HG03060 (cell line): ENCODE data around the gene PTPN2.
"Not testable (repeated sequence)": the region's sequence is repeated elsewhere in the genome, so short reads cannot be mapped to it uniquely, and the experiment has no call there.

Experiments
- ATAC-seq: cut with Tn5 transposase; IDR thresholded peaks from one replicate; pipeline ENCODE4 v1.9.1; 2021; ENCODE audit warnings: low read depth, moderate number of reproducible peaks; ENCODE audit not compliant: unreplicated experiment

Gene PTPN2

DNA sequence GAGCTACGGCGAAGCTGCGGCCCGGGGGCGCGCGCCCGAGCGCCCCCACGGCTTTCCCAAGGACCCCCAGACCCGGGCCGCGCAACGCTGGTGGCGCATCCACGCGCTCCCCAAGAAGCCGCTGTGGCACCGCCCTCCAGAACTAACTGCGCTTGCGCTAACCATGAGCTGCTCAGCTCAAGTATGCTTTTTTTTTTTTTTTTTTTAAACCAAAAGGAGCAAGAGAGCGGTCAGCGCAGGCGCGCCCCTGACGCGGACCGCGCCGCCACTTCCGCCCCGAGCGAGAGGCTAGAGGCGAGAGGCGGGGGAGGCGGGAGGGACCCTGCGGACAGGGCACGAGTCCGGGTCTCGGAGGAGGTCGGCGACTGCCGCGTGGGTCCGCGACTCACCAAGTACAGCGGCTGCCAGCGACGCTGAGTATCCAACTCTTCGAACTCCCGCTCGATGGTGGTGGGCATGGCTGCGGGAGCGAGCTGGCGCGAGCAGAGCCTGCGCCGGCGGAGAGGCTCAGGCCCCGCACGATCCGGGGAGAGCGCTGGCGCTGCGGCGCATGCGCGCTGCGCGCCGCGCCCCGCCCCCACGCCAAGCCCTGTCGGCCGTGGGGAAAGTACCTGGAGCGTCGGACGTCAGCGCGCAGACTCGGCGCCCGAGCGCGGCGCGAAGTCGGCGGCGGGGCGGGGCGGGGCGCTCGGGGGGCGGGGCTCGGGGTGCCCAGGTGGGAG is at the start of gene PTPN2:
Gene PTPN2, minus strand, starts transcription at position 554 of the 722 bp plus-strand sequence. Its CDS starts 96 bp downstream, at position 458.
- ATAC-seq = peak; percentile 47

DNA sequence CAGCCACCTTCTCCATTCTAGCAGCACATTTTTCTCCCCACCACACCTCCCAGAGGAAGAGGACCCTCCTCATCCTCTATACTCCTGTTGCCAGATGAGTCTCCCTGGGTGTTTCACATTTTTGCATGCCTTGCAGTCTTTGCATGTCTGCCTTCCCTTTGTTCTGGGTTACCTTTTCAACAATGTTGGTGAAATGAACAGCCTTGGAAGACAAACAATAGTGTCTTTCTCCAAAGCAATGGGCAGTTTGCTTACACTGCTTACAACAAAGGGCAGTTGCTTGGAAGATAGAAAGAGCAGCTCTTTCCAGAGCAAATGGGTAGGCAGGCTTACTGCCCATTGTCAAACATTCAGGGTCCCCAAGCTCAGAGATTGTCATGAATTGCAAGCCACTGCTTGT is 49.3 kb upstream of the PTPN2 start:
- ATAC-seq = no peak

DNA sequence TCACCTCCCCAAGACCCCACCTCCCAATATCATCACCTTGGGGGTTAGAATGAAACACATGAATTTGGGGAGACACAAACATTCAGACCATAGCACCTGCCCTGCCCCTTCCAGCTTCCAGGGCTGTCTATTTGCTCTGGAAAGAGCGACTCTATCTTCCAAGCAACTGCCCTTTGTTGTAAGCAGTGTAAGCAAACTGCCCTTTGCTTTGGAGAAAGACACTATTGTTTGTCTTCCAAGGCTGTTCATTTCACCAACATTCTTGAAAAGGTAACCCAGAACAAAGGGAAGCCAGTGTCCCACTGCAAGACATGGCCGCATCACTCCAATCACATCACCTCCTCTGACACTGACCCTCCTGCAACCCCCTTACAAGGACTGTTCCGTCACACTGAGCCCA is 46.9 kb upstream of the PTPN2 start:
- ATAC-seq = no peak

DNA sequence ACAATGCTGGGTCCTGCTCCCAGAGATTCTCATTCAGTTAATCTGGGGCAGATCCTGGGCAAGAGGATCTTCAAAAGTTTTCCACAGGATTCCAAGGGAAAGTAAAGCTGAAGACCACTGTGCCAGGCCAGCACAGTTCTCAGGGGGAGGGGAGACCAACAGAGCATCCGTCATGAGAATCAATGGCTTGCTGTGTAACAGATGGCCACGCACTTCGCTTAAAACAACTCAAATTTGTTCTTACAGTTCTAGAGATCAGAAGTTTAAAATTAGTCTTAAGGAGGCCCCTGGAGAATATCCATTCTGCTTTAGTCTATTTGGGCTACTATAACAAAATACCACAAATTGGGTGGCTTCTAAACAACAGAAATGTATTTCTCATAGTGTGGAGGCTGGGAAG is 46.3 kb upstream of the PTPN2 start:
- no peak for ATAC-seq

DNA sequence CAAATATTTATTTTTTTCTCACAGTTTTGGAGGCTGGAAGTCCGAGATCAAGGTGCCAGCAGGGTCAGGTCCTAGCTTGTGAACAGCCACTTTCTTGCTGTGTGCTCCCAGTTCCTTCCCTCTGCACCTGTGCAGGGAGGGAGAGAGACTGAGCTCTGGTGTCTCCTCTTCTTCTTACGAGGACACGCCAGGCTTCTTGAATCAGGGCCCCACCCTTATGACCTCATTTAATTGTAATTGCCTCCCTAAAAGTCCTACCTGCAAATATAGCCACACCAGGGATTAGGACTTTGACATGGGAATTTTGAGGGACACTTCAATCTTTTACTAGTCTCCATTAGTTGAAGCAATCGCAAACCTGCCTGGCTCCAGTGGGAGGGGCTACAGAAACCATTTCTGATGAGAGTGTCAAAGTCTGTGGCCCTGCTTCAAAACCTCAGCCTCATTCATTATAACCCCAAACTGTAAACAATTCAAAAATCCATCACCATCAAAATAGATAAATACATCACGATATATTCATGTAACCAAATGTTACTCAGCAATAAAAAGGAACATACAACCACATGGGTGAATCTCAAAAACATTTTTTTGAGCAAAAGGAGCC is 45.5 kb upstream of the PTPN2 start:
- ATAC-seq = no peak

DNA sequence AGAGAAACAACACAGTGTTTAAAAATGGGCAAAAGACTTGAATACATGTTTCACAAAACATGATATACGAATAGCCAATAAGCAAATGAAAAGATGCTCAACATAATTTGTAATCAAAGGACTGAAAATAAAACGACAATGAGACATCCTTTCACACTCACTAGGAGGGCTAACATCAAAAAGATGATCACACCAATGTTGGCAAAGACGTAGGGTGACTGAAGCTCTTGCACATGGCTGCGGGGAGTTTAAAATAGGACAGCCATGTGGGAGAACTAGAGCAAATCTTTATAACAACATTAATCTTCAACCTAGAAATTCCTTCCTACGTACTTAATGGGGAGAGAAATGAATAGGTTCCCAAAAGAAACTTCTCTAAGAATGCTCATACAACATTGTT is 44.6 kb upstream of the PTPN2 start:
- ATAC-seq = no peak

DNA sequence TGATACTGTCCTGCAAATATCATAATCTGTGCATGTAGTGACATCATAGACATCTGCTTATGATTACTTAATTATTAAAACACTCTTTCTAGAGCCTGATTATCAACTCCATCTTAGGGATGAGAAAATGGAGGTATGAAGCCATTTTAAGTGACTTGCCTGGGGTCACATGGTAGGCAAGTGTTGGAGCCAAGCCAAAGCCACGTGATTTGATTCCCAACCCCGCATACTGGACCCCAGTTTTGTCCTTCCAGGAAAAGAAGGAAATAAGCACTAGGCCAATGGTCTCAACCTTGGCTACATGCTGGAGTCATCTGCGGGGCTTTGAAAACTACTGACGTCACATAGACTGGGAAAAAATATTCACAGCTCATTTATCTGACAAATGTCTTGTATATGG is 44.2 kb upstream of the PTPN2 start:
- no peak for ATAC-seq

DNA sequence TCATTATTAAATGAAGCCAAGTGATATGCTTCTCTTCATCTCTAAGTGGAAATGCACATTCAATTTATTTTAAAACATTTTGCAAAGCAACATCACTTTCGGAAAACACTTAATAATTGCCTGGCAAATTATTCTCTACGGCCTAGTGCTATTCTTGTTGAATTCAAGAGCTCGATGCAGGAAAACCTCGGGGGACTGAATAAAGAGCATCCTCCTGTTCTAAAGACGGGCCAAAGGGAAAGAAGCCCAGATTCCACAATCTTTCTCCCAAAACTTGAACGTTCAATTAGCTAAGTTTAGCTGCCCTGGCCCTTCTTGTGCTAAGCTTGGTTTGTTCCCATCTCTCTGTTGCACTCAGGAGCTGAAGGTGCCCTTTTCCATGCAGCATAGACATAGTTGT is 40.6 kb upstream of the PTPN2 start:
- no peak for ATAC-seq

DNA sequence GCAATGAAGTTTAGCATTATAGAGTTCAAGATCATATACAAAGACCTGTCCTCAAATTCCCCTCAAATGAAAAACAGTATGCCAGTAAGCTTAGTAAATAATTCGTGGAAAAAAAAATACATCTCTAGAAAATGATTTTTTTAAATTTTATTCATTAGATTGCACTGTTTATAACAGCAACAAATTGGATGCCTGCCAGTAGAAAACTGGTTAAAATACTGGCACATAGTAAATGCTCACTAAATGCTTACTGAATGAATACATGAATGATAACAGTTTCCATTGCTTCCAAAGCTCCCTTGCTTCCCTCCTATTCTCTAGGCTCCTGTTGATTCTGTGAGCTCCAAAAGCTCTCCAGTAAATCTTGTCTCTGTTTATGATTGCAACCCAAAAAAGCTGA is 38.2 kb upstream of the PTPN2 start:
- no peak for ATAC-seq

DNA sequence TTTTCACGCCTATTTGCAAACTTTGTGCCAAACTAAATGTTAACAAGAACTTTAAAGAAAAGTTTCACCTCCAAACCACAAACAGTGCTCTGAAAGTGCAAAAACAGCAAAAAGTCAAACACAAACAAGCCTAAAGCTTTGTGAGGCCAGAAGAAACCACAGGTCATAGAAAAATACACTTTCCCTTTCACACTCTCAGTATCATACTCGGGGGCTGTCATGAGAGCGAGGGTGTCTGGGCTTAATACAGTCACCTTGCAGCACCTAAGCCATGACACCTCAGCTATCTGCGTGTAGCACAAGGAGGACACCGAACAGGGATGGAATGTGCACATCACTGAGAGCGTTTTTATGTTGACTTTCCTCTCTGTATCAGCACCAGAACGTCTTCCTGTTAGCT is 37.1 kb upstream of the PTPN2 start:
- no peak for ATAC-seq

DNA sequence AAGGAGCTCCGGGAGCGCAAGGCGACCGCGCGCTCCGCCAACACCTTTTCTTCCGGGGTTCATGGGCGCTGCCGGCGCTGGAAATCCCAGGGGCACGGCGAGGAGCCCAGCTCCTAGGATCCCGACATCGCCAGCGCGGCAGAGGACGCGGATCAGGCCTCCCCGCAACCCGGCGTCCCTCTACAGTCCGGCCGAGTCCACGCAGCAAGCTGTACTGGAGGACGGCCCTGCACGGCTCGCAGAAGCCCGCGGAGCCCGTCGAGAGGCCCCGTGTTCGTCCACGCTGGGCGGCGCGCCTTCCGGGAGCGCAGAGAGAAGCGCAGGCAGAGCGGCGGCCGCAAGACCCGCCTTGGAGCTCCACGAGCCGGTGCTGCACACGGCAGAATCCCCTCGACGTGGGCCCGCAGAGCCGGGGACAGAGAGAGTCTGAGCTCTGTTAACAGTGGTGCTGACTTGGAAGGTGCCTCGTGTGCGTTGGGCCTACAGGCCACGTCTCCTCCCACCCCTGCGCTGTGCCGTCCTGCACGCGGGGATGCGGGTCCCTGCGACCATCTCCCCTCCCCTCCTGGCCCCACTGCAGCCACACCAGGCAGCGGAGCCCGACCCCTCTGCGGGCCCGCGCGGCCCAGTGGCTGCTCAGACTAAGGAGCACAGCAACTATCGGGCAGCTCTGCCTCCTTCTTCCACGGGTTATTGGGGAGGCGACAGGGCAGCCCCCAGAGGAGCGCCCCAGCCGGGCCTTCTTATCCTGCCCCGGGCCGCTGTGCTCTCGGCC is 28.1 kb upstream of the PTPN2 start:
- ATAC-seq = no peak

DNA sequence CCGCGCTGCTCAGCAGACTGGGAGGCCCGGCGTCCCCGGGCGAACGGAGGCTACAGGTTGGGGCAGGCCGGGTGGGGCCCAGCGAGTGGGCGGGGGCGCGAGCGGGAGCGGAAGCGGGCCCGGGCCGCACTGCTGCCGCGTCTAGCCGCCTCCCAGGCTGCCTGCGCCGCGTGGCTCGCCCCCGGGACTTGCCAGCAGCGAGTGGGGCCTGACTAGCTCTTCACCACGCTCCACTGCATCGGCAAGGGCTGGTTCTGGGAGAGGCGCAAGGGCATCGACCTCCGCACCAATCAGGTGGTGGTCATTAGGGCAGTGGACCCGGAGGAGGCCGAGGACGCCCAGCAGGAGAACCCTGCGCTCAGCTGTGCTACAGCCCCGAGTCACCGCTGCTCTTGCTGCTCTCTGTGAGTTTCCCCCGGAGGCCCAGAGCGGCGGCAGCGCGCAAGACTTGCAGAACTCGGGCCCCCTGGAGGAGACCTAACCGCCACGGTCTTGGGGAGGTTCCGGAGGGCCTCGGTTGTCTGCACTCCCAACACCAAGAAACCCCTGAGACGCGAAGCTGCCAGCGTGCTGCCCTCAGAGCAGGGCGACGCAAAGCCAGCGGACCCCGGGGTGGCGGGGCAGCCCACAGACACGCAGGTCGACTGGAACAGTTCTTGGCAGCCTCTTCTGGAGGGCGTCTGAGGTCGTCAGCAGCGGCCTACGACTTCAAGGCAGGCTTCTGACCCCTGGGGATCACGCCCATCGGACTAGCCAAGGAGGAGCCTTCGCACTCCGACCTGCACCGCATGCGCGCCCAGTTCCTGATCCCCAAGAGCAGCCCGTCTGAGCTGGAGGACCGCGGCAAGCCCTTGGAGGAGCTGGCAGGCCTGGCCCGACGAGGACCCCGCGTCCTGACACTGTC is 27.2 kb upstream of the PTPN2 start:
- no peak for ATAC-seq

DNA sequence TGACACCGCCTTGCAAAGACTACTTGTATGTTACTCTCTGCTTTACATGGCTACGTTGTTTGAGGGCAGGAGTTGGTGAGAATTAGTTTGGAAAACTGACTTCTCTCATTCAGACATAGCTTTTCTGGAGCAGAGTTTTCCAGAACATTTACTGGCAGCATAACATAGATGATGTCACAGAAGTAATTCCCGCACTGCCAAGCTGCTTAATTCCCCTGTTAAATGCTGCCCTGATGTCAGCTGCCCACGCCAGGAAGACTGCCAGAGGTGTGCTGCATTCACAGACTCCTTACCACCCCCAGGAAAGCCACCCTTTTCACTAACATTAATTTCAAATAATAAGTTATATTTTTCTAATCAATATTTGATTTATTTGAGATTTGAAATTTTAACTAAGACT is 24.7 kb upstream of the PTPN2 start:
- ATAC-seq = no peak

DNA sequence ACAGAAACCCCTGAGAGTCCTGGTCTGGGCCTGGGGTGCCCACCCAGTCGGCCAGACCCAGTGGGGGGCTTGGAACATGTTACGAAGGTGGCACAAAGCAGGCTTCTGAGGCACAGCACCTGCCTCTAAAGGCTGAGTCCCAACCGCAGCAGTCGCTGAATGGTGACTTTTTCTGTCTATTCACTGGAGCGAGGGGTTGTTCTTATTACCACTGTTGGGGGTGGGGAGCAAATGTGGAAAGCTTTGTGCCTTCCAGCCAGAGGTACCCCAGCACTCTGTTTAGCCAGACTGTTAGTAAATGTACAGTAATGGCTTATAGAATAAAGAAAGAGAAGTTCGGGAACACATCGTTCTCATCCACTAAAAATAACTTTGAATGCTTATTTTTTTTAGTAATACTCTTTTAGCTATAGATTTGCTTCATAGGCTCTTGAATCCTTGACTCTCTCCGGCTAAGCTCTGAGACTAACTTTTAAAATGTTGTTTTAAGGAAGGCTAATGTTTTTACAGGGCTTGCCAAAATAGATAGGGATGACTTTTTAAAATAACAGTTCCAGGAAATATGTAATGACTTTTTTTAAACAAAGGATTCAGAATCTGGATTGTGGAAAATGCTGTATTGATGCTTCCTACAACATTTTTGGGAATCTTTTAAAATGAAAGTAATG is 23.4 kb upstream of the PTPN2 start:
- ATAC-seq = no peak

DNA sequence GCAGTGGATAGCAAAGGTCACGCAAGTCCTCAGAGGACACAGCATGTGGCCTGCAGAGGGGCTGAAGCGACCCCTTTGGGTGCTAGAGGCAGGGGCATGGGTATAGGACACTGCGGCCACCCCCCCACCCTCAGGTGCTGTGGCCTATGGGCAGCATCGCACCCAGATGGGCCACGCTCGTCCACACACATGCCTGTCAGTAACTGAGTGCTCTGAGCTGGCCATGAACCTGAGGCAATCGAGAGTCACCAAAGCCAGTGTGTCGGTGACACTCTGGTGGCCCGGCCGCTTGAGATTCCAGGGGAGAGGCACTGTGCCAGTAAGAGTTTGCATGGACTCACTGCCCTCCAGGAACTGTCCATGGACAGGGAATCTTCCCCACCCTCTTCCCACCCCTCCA is 22.7 kb upstream of the PTPN2 start:
- no peak for ATAC-seq

DNA sequence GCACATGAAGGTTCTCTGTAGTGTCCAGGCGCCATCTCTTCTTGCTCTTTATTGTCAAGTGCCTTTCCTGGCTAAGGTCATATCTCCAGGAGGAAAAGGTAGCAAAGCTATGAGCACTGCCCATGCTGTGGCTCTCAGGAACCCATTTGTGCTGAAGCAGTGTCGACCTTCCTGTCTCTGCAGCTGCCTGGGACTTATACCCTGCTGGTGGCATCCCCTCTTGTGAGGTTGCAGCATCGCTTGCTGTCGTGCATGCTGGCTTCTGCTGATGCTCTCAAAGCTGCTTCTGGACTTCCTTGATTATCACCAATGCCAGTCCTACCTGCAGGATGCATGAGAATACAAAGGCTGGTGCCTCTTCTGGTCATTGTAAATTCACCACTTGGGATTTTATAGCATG is 22.1 kb upstream of the PTPN2 start:
- no peak for ATAC-seq

DNA sequence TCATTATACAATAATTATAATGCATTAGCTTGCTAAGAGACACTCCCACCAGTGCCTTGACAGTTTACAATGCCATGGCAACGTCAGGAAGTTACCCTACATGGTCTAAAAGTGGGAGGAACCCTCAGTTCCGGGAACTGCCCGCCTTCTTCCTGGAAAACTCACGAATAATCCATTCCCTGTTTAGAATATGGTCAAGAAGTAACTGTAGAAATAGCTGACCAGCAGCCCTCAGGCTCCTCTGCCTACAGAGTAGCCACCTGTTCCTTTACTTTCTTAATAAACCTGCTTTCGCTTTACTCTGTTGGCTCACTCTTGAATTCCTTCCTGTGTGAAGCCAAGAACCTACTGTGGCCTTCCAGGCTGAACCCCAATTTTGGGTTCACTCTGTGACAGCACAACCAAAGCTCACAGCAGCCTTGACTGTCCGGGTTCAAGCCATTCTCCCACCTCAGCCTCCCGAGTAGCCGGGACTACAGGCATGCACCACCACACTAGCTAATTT is 20.0 kb upstream of the PTPN2 start:
- no peak for ATAC-seq

DNA sequence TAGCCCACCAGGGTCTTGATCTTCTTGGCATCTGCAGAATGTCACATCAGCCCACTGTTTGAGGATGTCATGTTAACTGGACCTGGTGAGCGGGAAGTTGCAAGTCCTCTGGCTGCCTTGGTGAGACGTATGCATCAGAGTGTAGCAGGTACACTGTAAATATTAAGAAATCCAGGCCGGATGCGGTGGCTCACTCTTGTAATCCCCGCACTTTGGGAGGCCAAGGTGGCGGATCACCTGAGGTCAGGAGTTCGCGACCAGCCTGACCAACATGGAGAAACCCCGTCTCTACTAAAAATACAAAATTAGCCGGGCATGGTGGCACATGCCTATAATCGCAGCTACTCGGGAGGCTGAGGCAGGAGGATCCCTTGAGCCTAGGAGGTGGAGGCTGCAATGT is 17.2 kb upstream of the PTPN2 start:
- ATAC-seq = not testable (repeated sequence)

DNA sequence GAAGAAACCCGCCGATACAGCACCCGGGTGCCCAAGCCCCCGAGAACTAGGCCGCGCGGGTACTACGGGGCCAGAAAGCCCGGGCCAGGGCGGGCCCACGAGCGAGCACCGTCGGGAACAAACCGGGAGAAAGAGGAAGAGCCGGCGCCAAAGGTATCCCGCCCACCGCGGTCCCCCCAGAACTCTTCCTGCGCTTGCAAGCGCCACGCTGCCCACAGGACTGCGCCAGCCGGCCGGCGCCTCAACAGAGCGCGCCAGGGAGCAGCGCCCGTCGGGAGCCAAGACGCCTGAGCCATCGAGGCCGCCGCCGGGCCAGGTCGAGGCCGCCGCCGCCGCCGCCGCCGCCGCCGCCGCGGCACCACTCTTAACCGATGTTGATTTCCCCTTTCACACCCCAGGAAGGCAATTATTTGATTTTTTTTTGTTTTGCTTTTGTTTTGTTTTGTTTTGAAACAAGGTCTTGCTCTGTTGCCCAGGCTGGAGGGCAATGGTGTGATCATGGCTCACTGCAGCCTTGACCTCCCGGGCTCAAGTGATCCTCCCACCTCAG is 12.8 kb upstream of the PTPN2 start:
- ATAC-seq = not testable (repeated sequence)

DNA sequence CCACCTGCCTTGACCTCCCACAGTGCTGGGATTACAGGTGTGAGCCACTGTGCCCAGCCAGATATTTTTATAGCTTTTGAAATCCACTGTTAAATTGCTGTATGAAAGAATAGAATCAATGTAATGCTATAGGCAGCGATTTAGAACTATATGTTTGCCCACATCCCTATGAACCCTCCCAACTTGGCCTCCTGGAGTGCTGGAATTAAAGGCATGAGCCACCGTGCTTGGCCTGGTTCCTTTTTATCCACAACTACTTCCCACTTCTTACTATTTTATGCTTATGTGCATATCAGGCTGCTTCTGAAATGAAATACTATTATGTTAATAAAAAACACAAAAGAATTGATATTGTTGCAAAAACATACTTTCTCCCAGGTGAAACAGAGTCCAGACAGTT is 11.6 kb upstream of the PTPN2 start:
- ATAC-seq = no peak
